ENCODE data around the gene SDK1.
"Not testable (repeated sequence)": the region's sequence is repeated elsewhere in the genome, so short reads cannot be mapped to it uniquely, and the experiment has no call there.

SDK1 gene

GRCh38 chr7:4217126-4217660, 916.1 kb downstream of the SDK1 start:
- not testable (repeated sequence) for DNase-seq

- no peak for DNase-seq
Measured at GRCh38 chr7:4218481-4218880, 917.4 kb downstream of the SDK1 start.

- no peak for DNase-seq
Measured at GRCh38 chr7:4220011-4220410, 919.0 kb downstream of the SDK1 start.

- no peak for DNase-seq
Measured at GRCh38 chr7:4221043-4221442, 920.0 kb downstream of the SDK1 start.

GRCh38 chr7:4222676-4223075, 921.6 kb downstream of the SDK1 start:
- no peak for DNase-seq

GRCh38 chr7:4225361-4225771, 924.3 kb downstream of the SDK1 start:
- DNase-seq = no peak

GRCh38 chr7:4225881-4226523, 925.0 kb downstream of the SDK1 start:
- no peak for DNase-seq

- no peak for DNase-seq
Measured at GRCh38 chr7:4226524-4226882, 925.5 kb downstream of the SDK1 start.

GRCh38 chr7:4227105-4228010, 926.3 kb downstream of the SDK1 start:
- no peak for DNase-seq

- DNase-seq = no peak
Measured at GRCh38 chr7:4230352-4230751, 929.3 kb downstream of the SDK1 start.

- no peak for DNase-seq
Measured at GRCh38 chr7:4233146-4233545, 932.1 kb downstream of the SDK1 start.

GRCh38 chr7:4233621-4234497, 932.8 kb downstream of the SDK1 start:
- DNase-seq = no peak

- DNase-seq = no peak
Measured at GRCh38 chr7:4234498-4234855, 933.4 kb downstream of the SDK1 start.

- DNase-seq = no peak
Measured at GRCh38 chr7:4234886-4235285, 933.8 kb downstream of the SDK1 start.

- no peak for DNase-seq
Measured at GRCh38 chr7:4235596-4235995, 934.5 kb downstream of the SDK1 start.

GRCh38 chr7:4236389-4236788, 935.3 kb downstream of the SDK1 start:
- DNase-seq = no peak

- DNase-seq = not testable (repeated sequence)
Measured at GRCh38 chr7:4236873-4237272, 935.8 kb downstream of the SDK1 start.

GRCh38 chr7:4237296-4238235, 936.5 kb downstream of the SDK1 start:
- DNase-seq = no peak

GRCh38 chr7:4238861-4239260, 937.8 kb downstream of the SDK1 start:
- no peak for DNase-seq

- DNase-seq = no peak
Measured at GRCh38 chr7:4240042-4240441, 939.0 kb downstream of the SDK1 start.

GRCh38 chr7:4240520-4241303, 939.7 kb downstream of the SDK1 start:
- DNase-seq = no peak
